ENCODE results near the gene COL2A1. TPM values are rescaled to one million over a fixed set of nuclear protein-coding genes. Genes with fewer than 3 reads are reported as not detected.
"Not testable (repeated sequence)": the region's sequence is repeated elsewhere in the genome, so short reads cannot be mapped to it uniquely, and the experiment has no call there.

The COL2A1 gene
- total RNA-seq, 2 donors from 2014 or later = not detected

- DNase-seq (peak; percentile 93), ATAC-seq (peak; percentile 95 to 96)
- intact Hi-C loops (cut with DNase I) = loop anchor here in 1 of 2 donors (10.0 kb wide), 1 partner anchor 249 kb away; no protein-coding TSS in a partner anchor
These were observed 40.8 kb downstream of the COL2A1 start, which contains the start of gene TMEM106C for GRCh38 chr12:47963340-47964040. TMEM106C (plus strand) TSS chr12:47963596; CDS start chr12:47964237, 641 bp downstream.

GRCh38 chr12:47962198-47962597, 42.1 kb downstream of the COL2A1 start:
- DNase-seq = no peak
- ATAC-seq = no peak
- intact Hi-C loops (cut with DNase I) = loop anchor here in 1 of 2 donors (10.0 kb wide), 1 partner anchor 247 kb away; no protein-coding TSS in a partner anchor

- ATAC-seq; intact Hi-C loops (cut with DNase I); DNase-seq: not testable (repeated sequence)
These were observed 46.6 kb downstream of the COL2A1 start for GRCh38 chr12:47957671-47958070.

GRCh38 chr12:47955059-47955458, 49.2 kb downstream of the COL2A1 start:
- intact Hi-C loops (cut with DNase I) = no loop called here

GRCh38 chr12:47954467-47955045, 49.7 kb downstream of the COL2A1 start:
- intact Hi-C loops (cut with DNase I) = no loop called here
- DNase-seq = no peak
- ATAC-seq = no peak

More at GRCh38 chr12:47955059-47955458, 49.2 kb downstream of the COL2A1 start:
- DNase-seq (no peak), ATAC-seq (no peak)

- intact Hi-C loops (cut with DNase I) = no loop called here
These were observed 50.2 kb downstream of the COL2A1 start for GRCh38 chr12:47954058-47954457.

GRCh38 chr12:47950856-47951468, 53.3 kb downstream of the COL2A1 start:
- no peak for ATAC-seq
- intact Hi-C loops (cut with DNase I) = no loop called here
- no peak for DNase-seq

More at GRCh38 chr12:47954058-47954457, 50.2 kb downstream of the COL2A1 start:
- ATAC-seq (no peak), DNase-seq (no peak)

GRCh38 chr12:47949441-47950341, 54.6 kb downstream of the COL2A1 start:
- DNase-seq = peak; percentile 87
- ATAC-seq = peak; percentile 86 to 93
- intact Hi-C loops (cut with DNase I) = loop anchor here in 1 of 2 donors (1.0 to 2.0 kb wide), 2 partner anchors 44 to 79 kb away; no protein-coding TSS in a partner anchor

- no peak for DNase-seq
- intact Hi-C loops (cut with DNase I) = no loop called here
- ATAC-seq = no peak
These were observed 56.9 kb downstream of the COL2A1 start for GRCh38 chr12:47947341-47947740.

GRCh38 chr12:47946413-47947323, 57.6 kb downstream of the COL2A1 start:
- DNase-seq (no peak), ATAC-seq (no peak)
- intact Hi-C loops (cut with DNase I) = no loop called here

GRCh38 chr12:47945341-47945728, 58.9 kb downstream of the COL2A1 start:
- no peak for ATAC-seq
- intact Hi-C loops (cut with DNase I) = no loop called here
- no peak for DNase-seq

GRCh38 chr12:47944685-47945340, 59.5 kb downstream of the COL2A1 start:
- intact Hi-C loops (cut with DNase I) = no loop called here
- ATAC-seq = no peak
- DNase-seq = no peak

- DNase-seq (no peak), ATAC-seq (no peak)
- intact Hi-C loops (cut with DNase I) = no loop called here
These were observed 60.5 kb downstream of the COL2A1 start for GRCh38 chr12:47943623-47944340.

GRCh38 chr12:47942614-47943225, 61.6 kb downstream of the COL2A1 start:
- ATAC-seq (no peak), DNase-seq (no peak)
- intact Hi-C loops (cut with DNase I) = no loop called here

- no peak for DNase-seq
- intact Hi-C loops (cut with DNase I) = no loop called here
- ATAC-seq = peak; percentile 17 to 45
These were observed 62.2 kb downstream of the COL2A1 start for GRCh38 chr12:47941871-47942613.

GRCh38 chr12:47941475-47941780, 62.8 kb downstream of the COL2A1 start:
- ATAC-seq = no peak
- DNase-seq = no peak
- intact Hi-C loops (cut with DNase I) = no loop called here

Measured in left cardiac atrium (tissue), 4 donors.